Breast epithelium (tissue), 3 donors: Measurements from ENCODE around the gene RASSF6.

Experiments used
- POLR2AphosphoS5 ChIP-seq, 3 donors: sonication (generic); formaldehyde crosslinking; IDR thresholded peaks; one replicate each; pipeline ENCODE4 v1.6.1; 2017; ENCODE audit warnings: antibody characterized with exemption in 3 of 3
- TF ChIP-seq, protein P1 (sequence below), 3 donors: fragments of 450-650 bp; IDR thresholded peaks; one replicate each; pipeline ENCODE4 v1.5.1; 2016 to 2017; ENCODE audit warnings: antibody characterized with exemption in 3 of 3, mild to moderate bottlenecking in 3 of 3, moderate library complexity in 3 of 3

DNA sequence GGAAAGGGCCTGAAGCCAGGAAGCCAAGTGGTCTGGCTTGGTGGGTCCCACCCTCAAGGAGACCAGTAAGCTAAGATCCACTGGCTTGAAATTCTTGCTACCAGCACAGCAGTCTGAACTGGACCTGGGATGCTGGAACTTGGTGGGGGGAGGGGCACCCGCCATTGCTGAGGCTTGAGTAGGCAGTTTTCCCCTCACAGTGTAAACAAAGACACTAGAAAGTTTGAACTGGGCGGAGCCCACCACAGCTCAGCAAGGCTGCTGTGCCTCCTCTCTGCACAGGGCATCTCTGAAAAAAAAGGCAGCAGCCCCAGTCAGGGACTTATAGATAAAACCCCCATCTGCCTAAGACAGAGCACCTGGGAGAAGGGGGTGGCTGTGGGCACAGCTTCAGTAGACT is 75.6 kb downstream of the RASSF6 start:
- TF ChIP-seq POLR2AphosphoS5 (IDR thresholded peaks at IDR 0.05), result no peak
- TF ChIP-seq, protein P1, sequence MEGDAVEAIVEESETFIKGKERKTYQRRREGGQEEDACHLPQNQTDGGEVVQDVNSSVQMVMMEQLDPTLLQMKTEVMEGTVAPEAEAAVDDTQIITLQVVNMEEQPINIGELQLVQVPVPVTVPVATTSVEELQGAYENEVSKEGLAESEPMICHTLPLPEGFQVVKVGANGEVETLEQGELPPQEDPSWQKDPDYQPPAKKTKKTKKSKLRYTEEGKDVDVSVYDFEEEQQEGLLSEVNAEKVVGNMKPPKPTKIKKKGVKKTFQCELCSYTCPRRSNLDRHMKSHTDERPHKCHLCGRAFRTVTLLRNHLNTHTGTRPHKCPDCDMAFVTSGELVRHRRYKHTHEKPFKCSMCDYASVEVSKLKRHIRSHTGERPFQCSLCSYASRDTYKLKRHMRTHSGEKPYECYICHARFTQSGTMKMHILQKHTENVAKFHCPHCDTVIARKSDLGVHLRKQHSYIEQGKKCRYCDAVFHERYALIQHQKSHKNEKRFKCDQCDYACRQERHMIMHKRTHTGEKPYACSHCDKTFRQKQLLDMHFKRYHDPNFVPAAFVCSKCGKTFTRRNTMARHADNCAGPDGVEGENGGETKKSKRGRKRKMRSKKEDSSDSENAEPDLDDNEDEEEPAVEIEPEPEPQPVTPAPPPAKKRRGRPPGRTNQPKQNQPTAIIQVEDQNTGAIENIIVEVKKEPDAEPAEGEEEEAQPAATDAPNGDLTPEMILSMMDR (IDR thresholded peaks at IDR 0.05), result no peak
